Lower lobe of right lung (tissue), 2 donors: ENCODE results near the gene PSG7. TPM values are rescaled to one million over a fixed set of nuclear protein-coding genes. Genes with fewer than 3 reads are reported as not detected.
"Not testable (repeated sequence)": the region's sequence is repeated elsewhere in the genome, so short reads cannot be mapped to it uniquely, and the experiment has no call there.

Experiments
- ATAC-seq, 2 donors: fragments of 200-7000 bp; cut with Tn5 transposase; one replicate each; pipeline ENCODE4 v1.9.1; 2020 to 2022; ENCODE audit warnings: mild to moderate bottlenecking in 2 of 2, moderate library complexity in 2 of 2
- DNase-seq: peaks from one replicate; pipeline ENCODE4 v3.0.0-alpha.2; 2020
- H3K27ac ChIP-seq: fragments of 200-600 bp; one replicate; pipeline ENCODE4 v1.8.0; 2022
- H3K27me3 ChIP-seq: fragments of 200-600 bp; one replicate; pipeline ENCODE4 v1.8.0; 2022; ENCODE audit warnings: low read depth
- H3K36me3 ChIP-seq: fragments of 200-600 bp; one replicate; pipeline ENCODE4 v1.8.0; 2022; ENCODE audit warnings: mild to moderate bottlenecking
- H3K4me1 ChIP-seq: fragments of 200-600 bp; one replicate; pipeline ENCODE4 v1.8.0; 2022
- H3K4me3 ChIP-seq: fragments of 200-600 bp; one replicate; pipeline ENCODE4 v1.8.0; 2022; ENCODE audit warnings: mild to moderate bottlenecking
- H3K9me3 ChIP-seq: fragments of 200-600 bp; one replicate; pipeline ENCODE4 v1.8.0; 2022
- CTCF ChIP-seq: fragments of 200-600 bp; IDR thresholded peaks from one replicate; pipeline ENCODE4 v1.8.0; 2022; ENCODE audit warnings: antibody characterized with exemption, mild to moderate bottlenecking
- intact Hi-C: fragments of 100-400 bp; cut with DNase I; formaldehyde crosslinking; loops from one replicate; pipeline ENCODE4 v1.11.0; 2022
- total RNA-seq: library from RNA; stranded (reverse); fragmentation: NEBNext Ultra II Directional; extraction: Animal tissue kit (Norgen Biotek cat#: 25700); gene quantifications from one replicate; pipeline ENCODE4 v1.2.1, GENCODE V29; 2021
- donor health status: DM: no; HTN: yes; CAD: no; lungs with severe emphysema.

PSG7 gene
- total RNA-seq, 1 donor from 2014 or later, result not detected

- intact Hi-C loops, result no loop called here
- H3K27ac ChIP-seq, result no peak within 1 kb of the TSS
- H3K4me1 ChIP-seq, result no peaks in the 10 kb centered on the region
- no peak within 1 kb of the TSS for H3K4me3 ChIP-seq
- DNase-seq (no peak), ATAC-seq (no peak)
- no peaks in the 10 kb centered on the region for H3K36me3 ChIP-seq
- no peak for TF ChIP-seq CTCF
- peaks cover 3% of the 10 kb centered on the region for H3K27me3 ChIP-seq
- H3K9me3 ChIP-seq, result no peaks in the 10 kb centered on the region
Observed at GRCh38 chr19:42879613-42880012, 57.4 kb downstream of the PSG7 start, which contains the start of gene PSG1. PSG1 (minus strand) TSS chr19:42879713; CDS start chr19:42879581, 132 bp downstream.

- H3K27ac ChIP-seq, H3K4me3 ChIP-seq, H3K27me3 ChIP-seq, H3K36me3 ChIP-seq, H3K9me3 ChIP-seq, intact Hi-C loops, H3K4me1 ChIP-seq, ATAC-seq, DNase-seq: not testable (repeated sequence)
Observed at GRCh38 chr19:42876596-42876995, 60.4 kb downstream of the PSG7 start.

GRCh38 chr19:42875881-42876280 lies 61.1 kb downstream of the PSG7 start:
- intact Hi-C loops, H3K4me3 ChIP-seq, H3K27ac ChIP-seq, DNase-seq, H3K9me3 ChIP-seq, H3K36me3 ChIP-seq, ATAC-seq, H3K4me1 ChIP-seq, H3K27me3 ChIP-seq: not testable (repeated sequence)

GRCh38 chr19:42874901-42875813 lies 61.9 kb downstream of the PSG7 start:
- intact Hi-C loops, H3K4me3 ChIP-seq, H3K4me1 ChIP-seq, H3K9me3 ChIP-seq, H3K27me3 ChIP-seq, DNase-seq, H3K36me3 ChIP-seq, H3K27ac ChIP-seq, ATAC-seq: not testable (repeated sequence)

GRCh38 chr19:42874136-42874535 lies 62.9 kb downstream of the PSG7 start:
- intact Hi-C loops, H3K36me3 ChIP-seq, DNase-seq, ATAC-seq, H3K4me3 ChIP-seq, H3K9me3 ChIP-seq, H3K27ac ChIP-seq, H3K4me1 ChIP-seq, H3K27me3 ChIP-seq: not testable (repeated sequence)

Other genes with a start within 250 kb of the PSG7 start
- not detected for gene PSG3, start 196.7 kb downstream of the PSG7 start, total RNA-seq
- not detected for gene PSG8, start 171.5 kb downstream of the PSG7 start, total RNA-seq
- gene PSG1, start 57.5 kb downstream of the PSG7 start, total RNA-seq, result not detected
- not detected for gene PSG6, start 19.3 kb downstream of the PSG7 start, total RNA-seq
- not detected for gene PSG11, start 89.3 kb upstream of the PSG7 start, total RNA-seq
- not detected for gene PSG2, start 145.5 kb upstream of the PSG7 start, total RNA-seq
- not detected for gene PSG5, start 249.3 kb upstream of the PSG7 start, total RNA-seq